ENCODE measurements around the gene LPGAT1.

Gene LPGAT1

GRCh38 chr1:211839106-211839505 lies 8.5 kb upstream of the LPGAT1 start:
- Histone ChIP-seq H3K4me3 (no peak overlapping the region), H3K27ac (no peak overlapping the region)
- no peak for TF ChIP-seq CTCF (IDR thresholded peaks at IDR 0.05)
- DNase-seq (ENCODE audit: low spot score), result no peak

GRCh38 chr1:211833174-211833820 lies 2.7 kb upstream of the LPGAT1 start:
- DNase-seq (ENCODE audit: low spot score), result no peak
- H3K4me3 ChIP-seq, result no peak overlapping the region
- no peak for TF ChIP-seq CTCF (IDR thresholded peaks at IDR 0.05)
- H3K27ac ChIP-seq, result no peak overlapping the region

GRCh38 chr1:211832661-211833060 lies 2.1 kb upstream of the LPGAT1 start:
- Histone ChIP-seq H3K4me3 (no peak overlapping the region), H3K27ac (no peak overlapping the region)
- DNase-seq (ENCODE audit: low spot score), result no peak
- TF ChIP-seq CTCF (IDR thresholded peaks at IDR 0.05), result no peak

- no peak overlapping the region for H3K27ac ChIP-seq
- H3K4me3 ChIP-seq, result peak overlapping the region; percentile 97
- TF ChIP-seq CTCF (IDR thresholded peaks at IDR 0.05), result no peak
- no peak for DNase-seq (ENCODE audit: low spot score)
Measured at GRCh38 chr1:211831558-211832323, 1.2 kb upstream of the LPGAT1 start.

GRCh38 chr1:211830055-211830327 lies 572 bp downstream of the LPGAT1 start:
- Histone ChIP-seq H3K4me3 (peak overlapping the region; percentile 97), H3K27ac (peak overlapping the region; percentile 87 to 95)
- DNase-seq (ENCODE audit: low spot score), result no peak
- TF ChIP-seq CTCF (IDR thresholded peaks at IDR 0.05), result no peak

GRCh38 chr1:211829343-211830054 lies 1.1 kb downstream of the LPGAT1 start:
- TF ChIP-seq CTCF (IDR thresholded peaks at IDR 0.05), result no peak
- Histone ChIP-seq H3K27ac (peak overlapping the region; percentile 36 to 87), H3K4me3 (peak overlapping the region; percentile 97)
- no peak for DNase-seq (ENCODE audit: low spot score)
